ENCODE results near the gene SLC34A1.

The SLC34A1 gene

DNA sequence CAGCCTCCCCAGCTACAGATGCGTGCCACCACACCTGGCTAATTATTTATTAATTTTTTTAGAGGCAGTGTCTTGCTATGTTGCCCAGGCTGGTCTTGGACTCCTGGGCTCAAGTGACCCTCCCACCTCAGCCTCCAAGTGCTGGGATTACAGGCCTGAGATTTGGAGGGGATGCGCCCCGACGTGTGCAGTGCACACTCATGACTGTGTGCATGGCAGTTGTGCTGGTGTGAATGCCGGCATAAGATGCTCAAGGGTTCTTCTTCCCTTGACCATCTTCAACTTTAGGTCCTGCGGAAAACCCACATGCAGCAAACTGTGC is 3.5 kb upstream of the SLC34A1 start:
- H3K18ac ChIP-seq (ENCODE audit: low read length) = no peak overlapping the region
- H4K91ac ChIP-seq (ENCODE audit: low read depth, low read length, poor library complexity) = no peak overlapping the region
- no peak for DNase-seq (ENCODE audit: low spot score)
- no peak overlapping the region for H3K14ac ChIP-seq (ENCODE audit: low read length)
- no peak overlapping the region for H2BK15ac ChIP-seq (ENCODE audit: low read length)
- H3K27ac ChIP-seq (replicated peaks; ENCODE audit: low read length) = no peak overlapping the region
- no peak overlapping the region for H3K9ac ChIP-seq (ENCODE audit: low read depth, low read length, poor library complexity)
- no peak overlapping the region for H4K8ac ChIP-seq (ENCODE audit: low read depth, low read length)
- peaks cover 0 to 32% (median 2%) of the 10 kb centered on the region in 3 experiments for H3K27me3 ChIP-seq (ENCODE audit: control insufficient read depth in 3 of 3, insufficient read depth in 3 of 3, low read depth in 1 of 3, low read length in 3 of 3)
- H2BK5ac ChIP-seq (ENCODE audit: low read length) = no peak overlapping the region
- no peak overlapping the region for H3K23ac ChIP-seq (ENCODE audit: low read depth, low read length, poor library complexity)
- H3K4me2 ChIP-seq (ENCODE audit: insufficient read depth, low read length, poor library complexity, severe bottlenecking) = no peak overlapping the region
- no peaks in the 10 kb centered on the region for H3K36me3 ChIP-seq (replicated peaks in 1 of 2; ENCODE audit: control insufficient read depth in 2 of 2, insufficient read depth in 2 of 2, low read length in 2 of 2)
- no peak overlapping the region for H2AFZ ChIP-seq (ENCODE audit: low read length)
- H3K79me1 ChIP-seq (ENCODE audit: low read depth, low read length) = no peaks in the 10 kb centered on the region
- H2BK120ac ChIP-seq (ENCODE audit: low read depth, low read length) = no peak overlapping the region
- no peak overlapping the region for H3K4ac ChIP-seq (ENCODE audit: low read length)
- H3K4me3 ChIP-seq (ENCODE audit: low read length in 2 of 2) = no peak overlapping the region
- H3K4me1 ChIP-seq (ENCODE audit: control insufficient read depth in 2 of 2, insufficient read depth in 1 of 2, low read depth in 1 of 2, low read length in 2 of 2) = peaks cover 0 to 3% of the 10 kb centered on the region in 2 donors
- no CpG with 5 or more reads among the region's 6 CpGs for WGBS, 2 donors (ENCODE audit: extremely low coverage in 2 of 2, insufficient read length in 2 of 2, insufficient replicate concordance in 1 of 2)
- no peak overlapping the region for H2BK12ac ChIP-seq (ENCODE audit: low read length)
- H2AK5ac ChIP-seq (ENCODE audit: low read depth, low read length) = no peak overlapping the region
- no peaks in the 10 kb centered on the region for H3K9me3 ChIP-seq (replicated peaks in 1 of 2; ENCODE audit: control insufficient read depth in 2 of 2, insufficient read depth in 1 of 2, low read depth in 1 of 2, low read length in 2 of 2)

DNA sequence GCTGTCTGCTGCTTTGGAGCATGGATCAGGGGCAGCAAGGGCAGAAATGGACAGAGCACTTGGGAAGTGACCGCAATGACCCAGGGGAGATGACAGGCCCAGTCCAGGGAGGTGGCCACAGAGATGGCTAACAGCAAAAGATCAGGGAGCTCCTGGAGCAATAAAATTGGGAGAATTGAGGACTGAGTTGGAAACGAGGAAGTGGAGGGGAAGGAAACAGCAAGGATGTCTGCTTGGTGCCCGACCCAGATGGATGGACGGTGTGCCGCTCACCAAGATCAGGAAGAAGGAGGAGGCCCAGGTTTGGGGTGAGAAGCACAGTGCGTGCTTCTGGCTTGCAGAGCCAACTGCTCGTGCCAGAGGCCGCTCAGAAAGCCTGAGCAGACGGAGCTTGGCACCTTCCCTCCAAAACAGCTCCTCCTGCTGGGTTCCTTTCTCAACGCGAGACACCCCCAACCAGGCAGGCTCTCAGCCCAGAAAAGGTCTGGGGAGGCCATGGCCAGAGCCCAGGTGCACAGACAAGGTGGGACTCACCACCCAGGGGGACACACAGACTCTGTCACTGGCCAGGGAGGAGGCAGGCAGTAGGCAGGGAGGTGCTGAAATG is 1.7 kb upstream of the SLC34A1 start:
- no peak overlapping the region for H2BK12ac ChIP-seq (ENCODE audit: low read length)
- H2AK5ac ChIP-seq (ENCODE audit: low read depth, low read length) = peak overlapping the region; percentile 68
- H2BK5ac ChIP-seq (ENCODE audit: low read length) = no peak overlapping the region
- DNase-seq (ENCODE audit: low spot score) = no peak
- WGBS, 2 donors (ENCODE audit: extremely low coverage in 2 of 2, insufficient read length in 2 of 2, insufficient replicate concordance in 1 of 2) = no CpG with 5 or more reads among the region's 11 CpGs
- H3K4me3 ChIP-seq (ENCODE audit: low read length in 2 of 2) = no peak overlapping the region
- peak overlapping the region; percentile 82 for H3K18ac ChIP-seq (ENCODE audit: low read length)
- H3K4me1 ChIP-seq (ENCODE audit: control insufficient read depth in 2 of 2, insufficient read depth in 1 of 2, low read depth in 1 of 2, low read length in 2 of 2) = peaks cover 0 to 3% of the 10 kb centered on the region in 2 donors
- peak overlapping the region; percentile 6 for H2AFZ ChIP-seq (ENCODE audit: low read length)
- peak overlapping the region; percentile 75 for H3K23ac ChIP-seq (ENCODE audit: low read depth, low read length, poor library complexity)
- peak overlapping the region; percentile 54 for H3K9ac ChIP-seq (ENCODE audit: low read depth, low read length, poor library complexity)
- no peak overlapping the region for H3K27ac ChIP-seq (replicated peaks; ENCODE audit: low read length)
- H3K4ac ChIP-seq (ENCODE audit: low read length) = no peak overlapping the region
- peak overlapping the region; percentile 37 for H2BK15ac ChIP-seq (ENCODE audit: low read length)
- no peak overlapping the region for H3K14ac ChIP-seq (ENCODE audit: low read length)
- no peak overlapping the region for H3K4me2 ChIP-seq (ENCODE audit: insufficient read depth, low read length, poor library complexity, severe bottlenecking)
- H4K8ac ChIP-seq (ENCODE audit: low read depth, low read length) = peak overlapping the region; percentile 21
- peak overlapping the region; percentile 94 for H4K91ac ChIP-seq (ENCODE audit: low read depth, low read length, poor library complexity)
- H3K9me3 ChIP-seq (replicated peaks in 1 of 2; ENCODE audit: control insufficient read depth in 2 of 2, insufficient read depth in 1 of 2, low read depth in 1 of 2, low read length in 2 of 2) = no peaks in the 10 kb centered on the region
- H3K36me3 ChIP-seq (replicated peaks in 1 of 2; ENCODE audit: control insufficient read depth in 2 of 2, insufficient read depth in 2 of 2, low read length in 2 of 2) = no peaks in the 10 kb centered on the region
- no peaks in the 10 kb centered on the region for H3K79me1 ChIP-seq (ENCODE audit: low read depth, low read length)
- peaks cover 0 to 44% (median 2%) of the 10 kb centered on the region in 3 experiments for H3K27me3 ChIP-seq (ENCODE audit: control insufficient read depth in 3 of 3, insufficient read depth in 3 of 3, low read depth in 1 of 3, low read length in 3 of 3)
- no peak overlapping the region for H2BK120ac ChIP-seq (ENCODE audit: low read depth, low read length)

DNA sequence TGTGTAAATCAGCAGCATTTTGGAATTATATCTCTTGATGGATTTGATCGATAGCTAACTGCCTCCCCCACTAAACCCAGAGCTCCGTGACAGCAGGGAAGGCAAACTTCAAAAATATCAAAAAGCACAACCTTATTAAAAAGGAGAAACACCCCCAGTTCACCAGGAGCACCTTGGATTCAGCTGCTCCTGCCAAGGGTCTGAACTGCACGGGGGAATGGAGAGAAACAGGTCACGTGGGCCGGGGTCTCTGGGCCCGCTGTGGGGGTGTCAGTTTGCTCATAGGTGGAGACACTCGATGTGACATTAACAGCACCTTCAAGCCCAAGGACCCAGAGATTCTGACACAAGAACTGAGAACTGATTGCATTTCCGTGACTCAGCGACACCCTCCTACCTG is 1.1 kb upstream of the SLC34A1 start:
- Histone ChIP-seq H2AFZ (ENCODE audit: low read length) (no peak overlapping the region), H2AK5ac (ENCODE audit: low read depth, low read length) (peak overlapping the region; percentile 83), H4K91ac (ENCODE audit: low read depth, low read length, poor library complexity) (no peak overlapping the region), H3K9ac (ENCODE audit: low read depth, low read length, poor library complexity) (no peak overlapping the region), H3K9me3 (replicated peaks in 1 of 2; ENCODE audit: control insufficient read depth in 2 of 2, insufficient read depth in 1 of 2, low read depth in 1 of 2, low read length in 2 of 2) (no peaks in the 10 kb centered on the region), H2BK120ac (ENCODE audit: low read depth, low read length) (no peak overlapping the region), H3K4me2 (ENCODE audit: insufficient read depth, low read length, poor library complexity, severe bottlenecking) (no peak overlapping the region), H2BK12ac (ENCODE audit: low read length) (no peak overlapping the region), H4K8ac (ENCODE audit: low read depth, low read length) (no peak overlapping the region), H3K79me1 (ENCODE audit: low read depth, low read length) (no peaks in the 10 kb centered on the region), H2BK15ac (ENCODE audit: low read length) (no peak overlapping the region), H3K27ac (replicated peaks; ENCODE audit: low read length) (no peak overlapping the region), H3K36me3 (replicated peaks in 1 of 2; ENCODE audit: control insufficient read depth in 2 of 2, insufficient read depth in 2 of 2, low read length in 2 of 2) (no peaks in the 10 kb centered on the region), H3K23ac (ENCODE audit: low read depth, low read length, poor library complexity) (no peak overlapping the region), H3K18ac (ENCODE audit: low read length) (no peak overlapping the region), H3K27me3 (ENCODE audit: control insufficient read depth in 3 of 3, insufficient read depth in 3 of 3, low read depth in 1 of 3, low read length in 3 of 3) (peaks cover 0 to 46% (median 2%) of the 10 kb centered on the region in 3 experiments), H3K4me1 (ENCODE audit: control insufficient read depth in 2 of 2, insufficient read depth in 1 of 2, low read depth in 1 of 2, low read length in 2 of 2) (peaks cover 0 to 3% of the 10 kb centered on the region in 2 donors), H3K4ac (ENCODE audit: low read length) (no peak overlapping the region), H3K4me3 (ENCODE audit: low read length in 2 of 2) (no peak overlapping the region), H2BK5ac (ENCODE audit: low read length) (peak overlapping the region; percentile 39), H3K14ac (ENCODE audit: low read length) (no peak overlapping the region)
- no CpG with 5 or more reads among the region's 9 CpGs for WGBS, 2 donors (ENCODE audit: extremely low coverage in 2 of 2, insufficient read length in 2 of 2, insufficient replicate concordance in 1 of 2)
- no peak for DNase-seq (ENCODE audit: low spot score)

DNA sequence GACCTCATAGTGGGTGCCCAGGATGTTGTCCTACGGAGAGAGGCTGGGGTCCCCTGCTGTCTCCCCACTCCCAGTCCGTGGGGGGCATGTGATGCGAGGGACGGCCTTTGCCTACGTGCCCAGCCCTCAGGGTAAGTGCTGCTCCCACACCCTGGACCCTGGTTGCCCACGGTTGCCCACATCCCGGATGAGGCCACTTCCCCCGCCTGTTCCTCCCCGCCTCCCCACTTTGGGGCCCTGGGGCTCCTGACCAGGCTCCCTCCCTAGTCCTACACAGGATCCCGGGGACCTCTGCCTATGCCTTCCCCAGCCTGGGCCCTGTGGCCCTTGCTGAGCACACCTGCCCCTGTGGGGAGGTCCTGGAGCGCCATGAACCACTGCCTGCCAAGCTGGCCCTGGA is 1.5 kb downstream of the SLC34A1 start:
- Histone ChIP-seq H2BK5ac (ENCODE audit: low read length) (no peak overlapping the region), H2BK12ac (ENCODE audit: low read length) (peak overlapping the region; percentile 49), H3K27me3 (ENCODE audit: control insufficient read depth in 3 of 3, insufficient read depth in 3 of 3, low read depth in 1 of 3, low read length in 3 of 3) (peaks cover 0 to 65% (median 2%) of the 10 kb centered on the region in 3 experiments), H2AFZ (ENCODE audit: low read length) (no peak overlapping the region), H2BK120ac (ENCODE audit: low read depth, low read length) (peak overlapping the region; percentile 2), H3K36me3 (replicated peaks in 1 of 2; ENCODE audit: control insufficient read depth in 2 of 2, insufficient read depth in 2 of 2, low read length in 2 of 2) (no peaks in the 10 kb centered on the region), H3K4me3 (ENCODE audit: low read length in 2 of 2) (no peak overlapping the region), H4K8ac (ENCODE audit: low read depth, low read length) (no peak overlapping the region), H3K9ac (ENCODE audit: low read depth, low read length, poor library complexity) (no peak overlapping the region), H3K4me1 (ENCODE audit: control insufficient read depth in 2 of 2, insufficient read depth in 1 of 2, low read depth in 1 of 2, low read length in 2 of 2) (peaks cover 3 to 13% of the 10 kb centered on the region in 2 donors), H2BK15ac (ENCODE audit: low read length) (peak overlapping the region; percentile 88), H4K91ac (ENCODE audit: low read depth, low read length, poor library complexity) (no peak overlapping the region), H3K23ac (ENCODE audit: low read depth, low read length, poor library complexity) (no peak overlapping the region), H3K9me3 (replicated peaks in 1 of 2; ENCODE audit: control insufficient read depth in 2 of 2, insufficient read depth in 1 of 2, low read depth in 1 of 2, low read length in 2 of 2) (no peaks in the 10 kb centered on the region), H2AK5ac (ENCODE audit: low read depth, low read length) (peak overlapping the region; percentile 61), H3K4ac (ENCODE audit: low read length) (no peak overlapping the region), H3K79me1 (ENCODE audit: low read depth, low read length) (no peaks in the 10 kb centered on the region), H3K18ac (ENCODE audit: low read length) (peak overlapping the region; percentile 13), H3K4me2 (ENCODE audit: insufficient read depth, low read length, poor library complexity, severe bottlenecking) (no peak overlapping the region), H3K14ac (ENCODE audit: low read length) (no peak overlapping the region), H3K27ac (replicated peaks; ENCODE audit: low read length) (no peak overlapping the region)
- DNase-seq (ENCODE audit: low spot score) = no peak
- WGBS, 2 donors (ENCODE audit: extremely low coverage in 2 of 2, insufficient read length in 2 of 2, insufficient replicate concordance in 1 of 2) = no CpG with 5 or more reads among the region's 11 CpGs

All from neuronal stem cell (in vitro differentiated cells).